Neuron (in vitro differentiated cells): Measurements from ENCODE around the gene MEF2C.

Source experiments
- H2AFZ ChIP-seq: one replicate; pipeline ENCODE4 v1.6.1; 2013; ENCODE audit warnings: low read depth, mild to moderate bottlenecking, inconsistent platforms, low read length, moderate library complexity
- H3K27me3 ChIP-seq: one replicate; pipeline ENCODE4 v1.6.1; 2013; ENCODE audit warnings: low read length; ENCODE audit not compliant: insufficient read depth
- H3K36me3 ChIP-seq: one replicate; pipeline ENCODE4 v1.6.1; 2013; ENCODE audit warnings: low read length; ENCODE audit not compliant: insufficient read depth
- H3K4me1 ChIP-seq: one replicate; pipeline ENCODE4 v1.6.1; 2013; ENCODE audit warnings: low read length; ENCODE audit not compliant: insufficient read depth
- H3K4me3 ChIP-seq: 2 replicates; pipeline ENCODE4 v1.5.1; 2013; ENCODE audit warnings: mild to moderate bottlenecking, low read length, moderate library complexity
- H3K9me3 ChIP-seq: one replicate; pipeline ENCODE4 v1.6.1; 2013; ENCODE audit warnings: low read length

Gene MEF2C

GRCh38 chr5:88761939-88762338 lies 121.0 kb downstream of the MEF2C start:
- H3K4me1 ChIP-seq = no peaks in the 10 kb centered on the region
- H2AFZ ChIP-seq = no peak overlapping the region
- no peaks in the 10 kb centered on the region for H3K9me3 ChIP-seq
- no peaks in the 10 kb centered on the region for H3K36me3 ChIP-seq
- H3K4me3 ChIP-seq = no peak overlapping the region
- H3K27me3 ChIP-seq = no peaks in the 10 kb centered on the region

- Histone ChIP-seq H3K9me3 (no peaks in the 10 kb centered on the region), H2AFZ (no peak overlapping the region), H3K27me3 (no peaks in the 10 kb centered on the region), H3K4me1 (no peaks in the 10 kb centered on the region), H3K36me3 (no peaks in the 10 kb centered on the region), H3K4me3 (no peak overlapping the region)
These were observed 121.6 kb downstream of the MEF2C start for GRCh38 chr5:88761269-88761850.

GRCh38 chr5:88760527-88760926 lies 122.5 kb downstream of the MEF2C start:
- Histone ChIP-seq H3K36me3 (no peaks in the 10 kb centered on the region), H2AFZ (no peak overlapping the region), H3K4me3 (no peak overlapping the region), H3K4me1 (no peaks in the 10 kb centered on the region), H3K27me3 (no peaks in the 10 kb centered on the region), H3K9me3 (no peaks in the 10 kb centered on the region)

- Histone ChIP-seq H3K4me1 (no peaks in the 10 kb centered on the region), H2AFZ (no peak overlapping the region), H3K9me3 (no peaks in the 10 kb centered on the region), H3K27me3 (no peaks in the 10 kb centered on the region), H3K36me3 (no peaks in the 10 kb centered on the region), H3K4me3 (no peak overlapping the region)
These were observed 124.4 kb downstream of the MEF2C start for GRCh38 chr5:88758591-88758990.

GRCh38 chr5:88758184-88758583 lies 124.8 kb downstream of the MEF2C start:
- no peaks in the 10 kb centered on the region for H3K4me1 ChIP-seq
- no peak overlapping the region for H3K4me3 ChIP-seq
- no peaks in the 10 kb centered on the region for H3K9me3 ChIP-seq
- H3K36me3 ChIP-seq = no peaks in the 10 kb centered on the region
- H3K27me3 ChIP-seq = no peaks in the 10 kb centered on the region
- H2AFZ ChIP-seq = no peak overlapping the region

GRCh38 chr5:88756953-88757352 lies 126.0 kb downstream of the MEF2C start:
- H3K27me3 ChIP-seq = no peaks in the 10 kb centered on the region
- H3K4me3 ChIP-seq = no peak overlapping the region
- no peak overlapping the region for H2AFZ ChIP-seq
- no peaks in the 10 kb centered on the region for H3K9me3 ChIP-seq
- H3K4me1 ChIP-seq = no peaks in the 10 kb centered on the region
- no peaks in the 10 kb centered on the region for H3K36me3 ChIP-seq

- Histone ChIP-seq H3K27me3 (no peaks in the 10 kb centered on the region), H2AFZ (no peak overlapping the region), H3K4me1 (no peaks in the 10 kb centered on the region), H3K36me3 (peaks cover 2% of the 10 kb centered on the region), H3K4me3 (no peak overlapping the region), H3K9me3 (peaks cover 4% of the 10 kb centered on the region)
These were observed 134.3 kb downstream of the MEF2C start for GRCh38 chr5:88748666-88749065.

- H3K4me3 ChIP-seq = no peak overlapping the region
- no peaks in the 10 kb centered on the region for H3K36me3 ChIP-seq
- no peaks in the 10 kb centered on the region for H3K4me1 ChIP-seq
- peaks cover 2% of the 10 kb centered on the region for H3K9me3 ChIP-seq
- H2AFZ ChIP-seq = no peak overlapping the region
- no peaks in the 10 kb centered on the region for H3K27me3 ChIP-seq
These were observed 136.5 kb downstream of the MEF2C start for GRCh38 chr5:88746438-88746882.

GRCh38 chr5:88745093-88745696 lies 137.8 kb downstream of the MEF2C start:
- no peaks in the 10 kb centered on the region for H3K27me3 ChIP-seq
- H2AFZ ChIP-seq = no peak overlapping the region
- no peaks in the 10 kb centered on the region for H3K9me3 ChIP-seq
- H3K36me3 ChIP-seq = no peaks in the 10 kb centered on the region
- H3K4me3 ChIP-seq = no peak overlapping the region
- no peaks in the 10 kb centered on the region for H3K4me1 ChIP-seq

- H3K4me1 ChIP-seq = no peaks in the 10 kb centered on the region
- peaks cover 2% of the 10 kb centered on the region for H3K9me3 ChIP-seq
- no peak overlapping the region for H2AFZ ChIP-seq
- no peaks in the 10 kb centered on the region for H3K27me3 ChIP-seq
- no peak overlapping the region for H3K4me3 ChIP-seq
- no peaks in the 10 kb centered on the region for H3K36me3 ChIP-seq
These were observed 139.7 kb downstream of the MEF2C start for GRCh38 chr5:88743231-88743834.

GRCh38 chr5:88741964-88742363 lies 141.0 kb downstream of the MEF2C start:
- H3K4me1 ChIP-seq = no peaks in the 10 kb centered on the region
- no peaks in the 10 kb centered on the region for H3K27me3 ChIP-seq
- H3K4me3 ChIP-seq = no peak overlapping the region
- no peak overlapping the region for H2AFZ ChIP-seq
- peaks cover 2% of the 10 kb centered on the region for H3K9me3 ChIP-seq
- H3K36me3 ChIP-seq = no peaks in the 10 kb centered on the region

GRCh38 chr5:88740604-88741185 lies 142.3 kb downstream of the MEF2C start:
- Histone ChIP-seq H3K4me3 (no peak overlapping the region), H2AFZ (no peak overlapping the region), H3K9me3 (peaks cover 2% of the 10 kb centered on the region), H3K27me3 (no peaks in the 10 kb centered on the region), H3K36me3 (no peaks in the 10 kb centered on the region), H3K4me1 (no peaks in the 10 kb centered on the region)

GRCh38 chr5:88736494-88736893 lies 146.5 kb downstream of the MEF2C start:
- Histone ChIP-seq H3K4me3 (no peak overlapping the region), H3K4me1 (no peaks in the 10 kb centered on the region)

More at GRCh38 chr5:88736494-88736893, 146.5 kb downstream of the MEF2C start:
- H3K27me3 ChIP-seq = no peaks in the 10 kb centered on the region
- no peak overlapping the region for H2AFZ ChIP-seq
- H3K36me3 ChIP-seq = no peaks in the 10 kb centered on the region
- peaks cover 2% of the 10 kb centered on the region for H3K9me3 ChIP-seq
